Esophagus muscularis mucosa (tissue), 3 donors: ENCODE measurements around the gene PDS5B.

Experiments
- CTCF ChIP-seq, 3 experiments: fragments of 200-600 bp in 2 of 3; fragments of 450-650 bp in 1 of 3; sonication (generic) in 2 of 3; IDR thresholded peaks; one replicate each; pipeline ENCODE4 v1.5.1; 2017 to 2019; ENCODE audit warnings: antibody characterized with exemption in 3 of 3, mild to moderate bottlenecking in 2 of 3, moderate library complexity in 1 of 3
- POLR2A ChIP-seq: fragments of 450-650 bp; IDR thresholded peaks from one replicate; pipeline ENCODE4 v1.6.1; 2017; ENCODE audit warnings: antibody characterized with exemption, moderate library complexity, mild to moderate bottlenecking, low read depth

- no peak for TF ChIP-seq CTCF (IDR thresholded peaks at IDR 0.05)
- TF ChIP-seq POLR2A, result no peak
Measured at GRCh38 chr13:32661685-32662084, 75.4 kb downstream of the PDS5B start.
